Ovary (tissue), 9 donors: ENCODE results near the gene ABCA10. TPM values are rescaled to one million over a fixed set of nuclear protein-coding genes. Genes with fewer than 3 reads are reported as not detected.

Source experiments
- DNase-seq, 5 donors: peaks; one replicate each; pipeline ENCODE4 v3.0.0-alpha.2; 2019 to 2020
- H3K27ac ChIP-seq, 2 donors: fragments of 200-600 bp; one replicate each; pipeline versions ENCODE4 v1.5.1 to v1.8.0; 2019 to 2022
- H3K27me3 ChIP-seq: fragments of 200-600 bp; one replicate; pipeline ENCODE4 v1.8.0; 2022
- H3K36me3 ChIP-seq: fragments of 200-600 bp; sonication (generic); one replicate; pipeline ENCODE4 v1.5.1; 2019
- H3K4me1 ChIP-seq: one replicate; pipeline ENCODE4 v1.8.1; 2013; ENCODE audit warnings: mild to moderate bottlenecking, moderate library complexity; ENCODE audit not compliant: insufficient read depth
- H3K4me3 ChIP-seq: fragments of 200-600 bp; sonication (generic); one replicate; pipeline ENCODE4 v1.5.1; 2017
- H3K9me3 ChIP-seq, 2 donors: fragments of 200-600 bp in 1 of 2; sonication (generic) in 1 of 2; one replicate each; pipeline versions ENCODE4 v1.5.1 to v1.8.1; 2013 to 2019; ENCODE audit warnings: mild to moderate bottlenecking in 1 of 2, moderate library complexity in 1 of 2
- EP300 ChIP-seq: sonication (generic); formaldehyde crosslinking; IDR thresholded peaks from one replicate; pipeline ENCODE4 v1.6.1; 2017; ENCODE audit warnings: antibody characterized with exemption
- POLR2A ChIP-seq: fragments of 450-650 bp; IDR thresholded peaks from one replicate; pipeline ENCODE4 v1.6.1; 2017; ENCODE audit warnings: antibody characterized with exemption, mild to moderate bottlenecking, moderate library complexity
- WGBS, 3 donors: extraction: QIAGEN DNeasy Blood & Tissue Kit in 1 of 3; methylation state at CpG; one replicate each; pipeline versions ENCODE4 v1.1.5 to v1.1.7; 2013 to 2017; 5-methylcytosine and 5-hydroxymethylcytosine counted together
- intact Hi-C, 4 donors: fragments of 100-400 bp; cut with DNase I; formaldehyde crosslinking; loops; one replicate each; pipeline versions ENCODE4 v1.11.0 to v1.15.1; 2022 to 2023
- polyA plus RNA-seq, 2 donors: library from polyadenylated mRNA; stranded (reverse); fragments of 200-250 nt in 1 of 2; fragments of 350-450 nt in 1 of 2; fragmentation: Illumina TruSeq in 1 of 2; extraction: RNeasy Lipid Tissue Mini Kit (QIAGEN cat#74804) in 1 of 2; gene quantifications; one replicate each; pipeline ENCODE4 v1.2.3, GENCODE V29; 2013 to 2014
- total RNA-seq, 7 donors: library from RNA; depleted of rRNA in 2 of 7; stranded (reverse); fragments of >200 nt in 2 of 7; fragmentation: NEBNext Ultra II Directional in 3 of 7; extraction: Animal tissue kit (Norgen Biotek cat#: 25700) in 3 of 7; gene quantifications; one replicate each; pipeline versions ENCODE4 v1.1.0 to v1.2.4, GENCODE V29; 2016 to 2023
- TF ChIP-seq, protein P1 (sequence below), 3 donors: fragments of 450-650 bp in 2 of 3; fragments of 200-600 bp in 1 of 3; IDR thresholded peaks; one replicate each; pipeline versions ENCODE4 v1.5.1 to v1.8.0; 2016 to 2022; ENCODE audit warnings: antibody characterized with exemption in 3 of 3, mild to moderate bottlenecking in 1 of 3
- donor health status: DM: no; HTN: no; CAD: no; lungs with moderate emphysema.
- donor health status: DM: no; HTN: no; CAD: no.
- donor health status: Bipolar disorder and iron deficiency.
- donor health status: DM: yes; HTN: yes; CAD: no.
- donor health status: DM: no; HTN: no; CAD: no.
- donor health status: DM: yes; HTN: yes; CAD: no.

Gene ABCA10
- total and polyA plus RNA-seq, 9 donors = 18.8 to 65.7 (median 32.0) TPM

- TF ChIP-seq, protein P1, sequence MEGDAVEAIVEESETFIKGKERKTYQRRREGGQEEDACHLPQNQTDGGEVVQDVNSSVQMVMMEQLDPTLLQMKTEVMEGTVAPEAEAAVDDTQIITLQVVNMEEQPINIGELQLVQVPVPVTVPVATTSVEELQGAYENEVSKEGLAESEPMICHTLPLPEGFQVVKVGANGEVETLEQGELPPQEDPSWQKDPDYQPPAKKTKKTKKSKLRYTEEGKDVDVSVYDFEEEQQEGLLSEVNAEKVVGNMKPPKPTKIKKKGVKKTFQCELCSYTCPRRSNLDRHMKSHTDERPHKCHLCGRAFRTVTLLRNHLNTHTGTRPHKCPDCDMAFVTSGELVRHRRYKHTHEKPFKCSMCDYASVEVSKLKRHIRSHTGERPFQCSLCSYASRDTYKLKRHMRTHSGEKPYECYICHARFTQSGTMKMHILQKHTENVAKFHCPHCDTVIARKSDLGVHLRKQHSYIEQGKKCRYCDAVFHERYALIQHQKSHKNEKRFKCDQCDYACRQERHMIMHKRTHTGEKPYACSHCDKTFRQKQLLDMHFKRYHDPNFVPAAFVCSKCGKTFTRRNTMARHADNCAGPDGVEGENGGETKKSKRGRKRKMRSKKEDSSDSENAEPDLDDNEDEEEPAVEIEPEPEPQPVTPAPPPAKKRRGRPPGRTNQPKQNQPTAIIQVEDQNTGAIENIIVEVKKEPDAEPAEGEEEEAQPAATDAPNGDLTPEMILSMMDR (IDR thresholded peaks at IDR 0.05) = no peak
- TF ChIP-seq EP300 (no peak), POLR2A (no peak)
- H3K9me3 ChIP-seq = no peaks in the 10 kb centered on the region
- H3K27ac ChIP-seq = no peak overlapping the region
- H3K4me1 ChIP-seq = peaks cover 2% of the 10 kb centered on the region
- no peaks in the 10 kb centered on the region for H3K27me3 ChIP-seq
- no peaks in the 10 kb centered on the region for H3K36me3 ChIP-seq
- H3K4me3 ChIP-seq = no peak overlapping the region
- intact Hi-C loops = no loop called here
- DNase-seq = no peak
- WGBS, 3 donors = 70 to 74% (median 71%) methylated on average over 4 of the region's 4 CpGs
Measured at GRCh38 chr17:69179227-69179952, 49.2 kb downstream of the ABCA10 start.

GRCh38 chr17:69176457-69176795, 52.2 kb downstream of the ABCA10 start:
- DNase-seq = no peak
- Histone ChIP-seq H3K36me3 (no peaks in the 10 kb centered on the region), H3K4me3 (no peak overlapping the region), H3K9me3 (no peaks in the 10 kb centered on the region), H3K27ac (no peak overlapping the region), H3K27me3 (no peaks in the 10 kb centered on the region), H3K4me1 (peaks cover 2% of the 10 kb centered on the region)
- TF ChIP-seq EP300 (no peak), POLR2A (no peak)
- TF ChIP-seq, protein P1 (IDR thresholded peaks at IDR 0.05) = no peak
- intact Hi-C loops = no loop called here
- WGBS, 3 donors = 92 to 100% (median 97%) methylated on average over 1 of the region's 1 CpG

GRCh38 chr17:69175625-69176456, 52.8 kb downstream of the ABCA10 start:
- DNase-seq = no peak
- Histone ChIP-seq H3K36me3 (no peaks in the 10 kb centered on the region), H3K27me3 (no peaks in the 10 kb centered on the region), H3K27ac (no peak overlapping the region), H3K4me3 (no peak overlapping the region), H3K4me1 (peaks cover 2% of the 10 kb centered on the region), H3K9me3 (no peaks in the 10 kb centered on the region)
- TF ChIP-seq POLR2A = no peak
- intact Hi-C loops = no loop called here
- WGBS, 3 donors = 90 to 95% (median 91%) methylated on average over 4 of the region's 4 CpGs

DNA sequence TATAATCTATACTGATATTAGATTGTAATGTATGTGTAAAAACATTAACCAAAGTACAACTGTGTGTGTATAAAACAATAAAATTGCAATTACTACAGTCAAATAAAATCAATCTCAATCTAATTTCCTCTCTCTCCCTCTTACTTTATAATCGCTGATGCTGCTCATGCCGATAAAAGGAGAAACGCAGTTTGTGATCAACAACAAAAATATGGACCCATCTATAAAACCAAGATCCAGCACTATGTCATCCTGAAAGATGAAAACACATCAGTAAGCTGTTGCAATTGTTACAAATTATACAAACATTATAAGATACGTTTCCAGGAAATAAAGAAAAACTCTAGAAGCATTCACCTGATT, 53.4 kb downstream of the ABCA10 start:
- peaks cover 2% of the 10 kb centered on the region for H3K4me1 ChIP-seq
- 92% methylated on average over 4 of the region's 4 CpGs for WGBS, 3 donors
- no peaks in the 10 kb centered on the region for H3K27me3 ChIP-seq
- TF ChIP-seq, protein P1 (IDR thresholded peaks at IDR 0.05) = no peak
- TF ChIP-seq POLR2A (no peak), EP300 (no peak)
- H3K27ac ChIP-seq = no peak overlapping the region
- DNase-seq = no peak
- H3K36me3 ChIP-seq = no peaks in the 10 kb centered on the region
- intact Hi-C loops = no loop called here
- H3K9me3 ChIP-seq = no peaks in the 10 kb centered on the region
- H3K4me3 ChIP-seq = no peak overlapping the region

DNA sequence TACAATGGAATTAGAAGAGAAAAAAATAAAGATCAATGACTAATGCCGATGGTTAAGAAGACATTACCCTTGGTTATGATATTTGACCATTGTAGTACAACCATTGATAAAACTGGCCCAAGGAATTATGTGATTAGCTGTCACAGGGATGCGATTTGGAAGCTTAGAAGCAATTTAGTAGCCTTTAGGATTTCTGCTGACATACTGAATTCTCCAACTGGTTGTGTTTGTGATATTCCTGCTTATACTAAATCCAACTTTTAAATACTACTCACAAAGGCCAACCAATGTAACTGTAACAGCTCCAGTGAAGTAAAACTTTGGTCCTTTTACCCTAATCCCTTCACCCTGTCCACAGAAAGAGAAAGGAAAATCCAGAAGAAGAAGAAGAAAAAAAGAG, 55.5 kb downstream of the ABCA10 start:
- H3K4me3 ChIP-seq = no peak overlapping the region
- no peak for DNase-seq
- H3K27ac ChIP-seq = no peak overlapping the region
- no peaks in the 10 kb centered on the region for H3K4me1 ChIP-seq
- H3K9me3 ChIP-seq = no peaks in the 10 kb centered on the region
- intact Hi-C loops = no loop called here
- 65 to 69% (median 67%) methylated on average over 2 of the region's 2 CpGs for WGBS, 3 donors
- no peaks in the 10 kb centered on the region for H3K27me3 ChIP-seq
- H3K36me3 ChIP-seq = no peaks in the 10 kb centered on the region
- TF ChIP-seq, protein P1 (IDR thresholded peaks at IDR 0.05) = no peak
- TF ChIP-seq POLR2A (no peak), EP300 (no peak)
